Measurements from ENCODE around the gene BAIAP2L1. TPM values are rescaled to one million over a fixed set of nuclear protein-coding genes. Genes with fewer than 3 reads are reported as not detected.

Gene BAIAP2L1
- total RNA-seq, 1 experiment from 2014 or later: 60.9 TPM

DNA sequence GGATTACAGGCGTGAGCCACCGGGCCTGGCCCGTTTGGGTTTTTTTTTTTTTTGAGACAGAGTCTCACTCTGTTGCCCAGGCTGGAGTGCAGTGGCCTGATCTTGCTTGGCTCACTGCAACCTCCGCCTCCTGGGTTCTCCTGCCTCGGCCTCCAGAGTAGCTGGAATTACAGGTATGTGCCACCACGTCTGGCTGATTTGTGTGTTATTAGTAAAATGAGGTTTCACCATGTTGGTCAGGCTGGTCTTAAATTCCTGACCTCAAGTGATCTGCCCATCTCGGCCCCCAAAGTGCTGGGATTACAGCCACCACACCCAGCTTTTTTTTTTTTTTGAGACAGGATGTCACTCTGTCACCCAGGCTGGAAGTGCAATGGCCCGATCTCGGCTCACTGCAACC lies 5.9 kb upstream of the BAIAP2L1 start:
- Mint-ChIP-seq H3K36me3 (ENCODE audit: insufficient read depth, unreplicated experiment) (no peaks in the 10 kb centered on the region), H3K4me3 (ENCODE audit: unreplicated experiment) (no peak overlapping the region), H3K4me1 (ENCODE audit: low read depth, unreplicated experiment) (no peaks in the 10 kb centered on the region), H3K27me3 (ENCODE audit: insufficient read depth, unreplicated experiment) (no peaks in the 10 kb centered on the region), H3K27ac (ENCODE audit: unreplicated experiment) (no peak overlapping the region), H3K9me3 (ENCODE audit: unreplicated experiment) (no peaks in the 10 kb centered on the region)
- intact Hi-C loops (cut with micrococcal nuclease; ENCODE audit: unreplicated experiment): no loop called here
- no peak overlapping the region for H3K4me3 ChIP-seq (ENCODE audit: low read depth, low read length)
- no peaks in the 10 kb centered on the region for H3K36me3 ChIP-seq (ENCODE audit: control insufficient read depth, insufficient read depth, low read length)
- TF ChIP-seq, protein P1, sequence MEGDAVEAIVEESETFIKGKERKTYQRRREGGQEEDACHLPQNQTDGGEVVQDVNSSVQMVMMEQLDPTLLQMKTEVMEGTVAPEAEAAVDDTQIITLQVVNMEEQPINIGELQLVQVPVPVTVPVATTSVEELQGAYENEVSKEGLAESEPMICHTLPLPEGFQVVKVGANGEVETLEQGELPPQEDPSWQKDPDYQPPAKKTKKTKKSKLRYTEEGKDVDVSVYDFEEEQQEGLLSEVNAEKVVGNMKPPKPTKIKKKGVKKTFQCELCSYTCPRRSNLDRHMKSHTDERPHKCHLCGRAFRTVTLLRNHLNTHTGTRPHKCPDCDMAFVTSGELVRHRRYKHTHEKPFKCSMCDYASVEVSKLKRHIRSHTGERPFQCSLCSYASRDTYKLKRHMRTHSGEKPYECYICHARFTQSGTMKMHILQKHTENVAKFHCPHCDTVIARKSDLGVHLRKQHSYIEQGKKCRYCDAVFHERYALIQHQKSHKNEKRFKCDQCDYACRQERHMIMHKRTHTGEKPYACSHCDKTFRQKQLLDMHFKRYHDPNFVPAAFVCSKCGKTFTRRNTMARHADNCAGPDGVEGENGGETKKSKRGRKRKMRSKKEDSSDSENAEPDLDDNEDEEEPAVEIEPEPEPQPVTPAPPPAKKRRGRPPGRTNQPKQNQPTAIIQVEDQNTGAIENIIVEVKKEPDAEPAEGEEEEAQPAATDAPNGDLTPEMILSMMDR (IDR thresholded peaks at IDR 0.05; ENCODE audit: insufficient read depth in 1 of 2, low read depth in 1 of 2, low read length in 1 of 2, severe bottlenecking in 1 of 2, unreplicated experiment in 1 of 2): no peak
- H3K4me1 ChIP-seq: peaks cover 2% of the 10 kb centered on the region; the same call in 1 of the 2 replicates
- no TSS peak for BruUV-seq (replicated peaks)
- H3K9me3 ChIP-seq: no peaks in the 10 kb centered on the region
- CTCF ChIA-PET: no interaction called here
- no peak for DNase-seq
- H3K27me3 ChIP-seq (replicated peaks; ENCODE audit: control insufficient read depth, insufficient read depth, low read length): no peaks in the 10 kb centered on the region
- POLR2A ChIA-PET: no interaction called here

DNA sequence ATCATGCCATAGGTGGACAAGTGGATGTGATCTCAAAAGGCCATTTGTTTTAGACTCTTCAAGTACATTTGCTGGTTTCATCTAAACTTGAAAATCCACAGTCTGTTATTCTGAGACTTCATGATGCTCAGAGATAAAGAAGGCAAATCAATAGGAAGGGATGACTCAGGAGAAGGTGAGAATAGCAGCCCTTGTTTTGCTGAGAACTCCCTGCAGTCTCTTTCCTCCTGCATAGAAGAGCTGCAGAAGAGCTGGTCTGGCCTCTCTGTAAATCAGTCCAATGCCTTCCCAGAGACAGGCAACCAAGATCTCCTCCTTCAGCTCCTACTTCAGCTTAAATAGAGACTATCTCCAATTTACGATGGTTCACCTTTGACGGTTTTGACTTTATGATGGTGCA lies 4.0 kb upstream of the BAIAP2L1 start:
- Histone ChIP-seq H3K4me3 (ENCODE audit: low read depth, low read length) (no peak overlapping the region), H3K36me3 (ENCODE audit: control insufficient read depth, insufficient read depth, low read length) (no peaks in the 10 kb centered on the region), H3K9me3 (peaks cover 2% of the 10 kb centered on the region), H3K4me1 (peaks cover 12% of the 10 kb centered on the region), H3K27me3 (replicated peaks; ENCODE audit: control insufficient read depth, insufficient read depth, low read length) (no peaks in the 10 kb centered on the region)
- ChIA-PET CTCF (no interaction called here), POLR2A (no interaction called here)
- intact Hi-C loops (cut with micrococcal nuclease; ENCODE audit: unreplicated experiment): no loop called here
- Mint-ChIP-seq H3K9me3 (ENCODE audit: unreplicated experiment) (no peaks in the 10 kb centered on the region), H3K27ac (ENCODE audit: unreplicated experiment) (no peak overlapping the region), H3K4me1 (ENCODE audit: low read depth, unreplicated experiment) (no peaks in the 10 kb centered on the region), H3K27me3 (ENCODE audit: insufficient read depth, unreplicated experiment) (no peaks in the 10 kb centered on the region), H3K36me3 (ENCODE audit: insufficient read depth, unreplicated experiment) (peaks cover 10% of the 10 kb centered on the region), H3K4me3 (ENCODE audit: unreplicated experiment) (no peak overlapping the region)
- BruUV-seq (replicated peaks): no TSS peak
- TF ChIP-seq, protein P1 (IDR thresholded peaks at IDR 0.05; ENCODE audit: insufficient read depth in 1 of 2, low read depth in 1 of 2, low read length in 1 of 2, severe bottlenecking in 1 of 2, unreplicated experiment in 1 of 2): no peak
- no peak for DNase-seq

DNA sequence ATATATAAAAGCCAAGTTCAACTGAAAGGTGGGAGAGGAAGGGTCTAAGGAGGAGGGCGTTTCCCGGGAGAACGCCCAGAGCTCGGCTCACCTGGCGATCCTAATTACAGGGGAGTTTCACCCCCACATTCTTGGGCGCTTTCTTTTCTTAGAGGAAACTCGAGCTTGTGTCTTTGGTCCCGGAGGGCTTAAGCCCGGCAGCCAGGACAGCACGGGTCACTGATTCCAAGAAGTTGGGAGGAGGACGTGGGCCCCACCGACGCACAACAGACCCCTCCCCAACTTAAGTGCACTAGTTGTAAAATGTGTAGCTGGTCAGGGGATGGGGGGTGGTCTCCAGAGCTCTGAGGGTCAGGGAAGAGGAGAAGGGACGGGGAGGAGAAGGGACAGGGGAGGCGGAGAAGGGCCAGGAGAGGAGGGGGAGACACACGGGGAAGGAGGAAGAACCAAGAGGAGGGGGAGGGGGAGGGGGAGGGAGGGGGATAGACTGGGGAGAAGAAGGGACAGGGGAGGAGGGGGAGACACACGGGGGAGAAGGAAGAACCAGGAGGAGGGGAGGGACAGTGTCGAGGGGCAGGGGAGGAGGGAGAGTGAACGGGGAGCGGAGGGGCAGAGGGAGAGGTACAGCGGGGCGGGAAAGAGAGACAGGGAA lies 874 bp downstream of the BAIAP2L1 start:
- Mint-ChIP-seq H3K27me3 (ENCODE audit: insufficient read depth, unreplicated experiment) (no peaks in the 10 kb centered on the region), H3K4me3 (ENCODE audit: unreplicated experiment) (peak overlapping the region; percentile 75), H3K36me3 (ENCODE audit: insufficient read depth, unreplicated experiment) (peaks cover 46% of the 10 kb centered on the region), H3K9me3 (ENCODE audit: unreplicated experiment) (no peaks in the 10 kb centered on the region), H3K27ac (ENCODE audit: unreplicated experiment) (peak overlapping the region; percentile 67), H3K4me1 (ENCODE audit: low read depth, unreplicated experiment) (peaks cover 17% of the 10 kb centered on the region)
- TF ChIP-seq, protein P1 (IDR thresholded peaks at IDR 0.05; ENCODE audit: insufficient read depth in 1 of 2, low read depth in 1 of 2, low read length in 1 of 2, severe bottlenecking in 1 of 2, unreplicated experiment in 1 of 2): no peak
- peak overlapping the region; percentile 90 for H3K4me3 ChIP-seq (ENCODE audit: low read depth, low read length)
- ChIA-PET CTCF (interaction anchor here (2.2 kb wide), 2 partner anchors 8 to 77 kb away, joined by 13 to 18 read pairs; no protein-coding TSS in a partner anchor), POLR2A (interaction anchor here (0.6 kb wide), 1 partner anchor 40 kb away, joined by 7 read pairs; no protein-coding TSS in a partner anchor)
- H3K9me3 ChIP-seq: peaks cover 9% of the 10 kb centered on the region
- no peaks in the 10 kb centered on the region for H3K27me3 ChIP-seq (replicated peaks; ENCODE audit: control insufficient read depth, insufficient read depth, low read length)
- peaks cover 26% of the 10 kb centered on the region for H3K4me1 ChIP-seq
- no peaks in the 10 kb centered on the region for H3K36me3 ChIP-seq (ENCODE audit: control insufficient read depth, insufficient read depth, low read length)
- DNase-seq: no peak
- intact Hi-C loops (cut with micrococcal nuclease; ENCODE audit: unreplicated experiment): loop anchor here (2.0 kb wide), 1 partner anchor 39 kb away; no protein-coding TSS in a partner anchor
- BruUV-seq (replicated peaks): no TSS peak
